GM12874 (cell line): Measurements from ENCODE around the gene USP6.

Experiments used
- TF ChIP-seq, protein P1 (sequence below): IDR thresholded peaks from 2 replicates; pipeline ENCODE4 v1.5.1; 2011; ENCODE audit warnings: low read depth, mild to moderate bottlenecking, control low read depth, low read length, moderate library complexity; ENCODE audit not compliant: insufficient read depth

Gene USP6

DNA sequence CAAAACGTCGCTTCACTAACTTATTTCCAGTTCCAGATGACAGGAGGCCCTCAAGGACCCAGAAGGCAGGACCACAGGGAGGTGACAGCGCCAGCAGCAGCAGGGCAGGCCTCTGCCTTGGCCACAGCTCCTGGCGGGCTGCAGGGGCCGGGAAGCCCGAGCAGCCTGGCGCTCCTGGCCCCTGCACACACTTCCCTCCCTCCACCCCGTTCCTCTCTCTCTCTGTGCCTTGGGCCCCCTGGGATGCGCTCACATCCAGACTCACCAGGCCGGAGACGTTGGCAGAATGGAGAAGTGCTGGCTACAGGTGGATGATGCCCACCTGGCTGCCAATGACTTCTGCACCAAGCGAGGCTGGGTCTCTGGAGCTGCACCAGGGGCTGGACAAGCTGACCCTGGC is 63.2 kb downstream of the USP6 start:
- TF ChIP-seq, protein P1, sequence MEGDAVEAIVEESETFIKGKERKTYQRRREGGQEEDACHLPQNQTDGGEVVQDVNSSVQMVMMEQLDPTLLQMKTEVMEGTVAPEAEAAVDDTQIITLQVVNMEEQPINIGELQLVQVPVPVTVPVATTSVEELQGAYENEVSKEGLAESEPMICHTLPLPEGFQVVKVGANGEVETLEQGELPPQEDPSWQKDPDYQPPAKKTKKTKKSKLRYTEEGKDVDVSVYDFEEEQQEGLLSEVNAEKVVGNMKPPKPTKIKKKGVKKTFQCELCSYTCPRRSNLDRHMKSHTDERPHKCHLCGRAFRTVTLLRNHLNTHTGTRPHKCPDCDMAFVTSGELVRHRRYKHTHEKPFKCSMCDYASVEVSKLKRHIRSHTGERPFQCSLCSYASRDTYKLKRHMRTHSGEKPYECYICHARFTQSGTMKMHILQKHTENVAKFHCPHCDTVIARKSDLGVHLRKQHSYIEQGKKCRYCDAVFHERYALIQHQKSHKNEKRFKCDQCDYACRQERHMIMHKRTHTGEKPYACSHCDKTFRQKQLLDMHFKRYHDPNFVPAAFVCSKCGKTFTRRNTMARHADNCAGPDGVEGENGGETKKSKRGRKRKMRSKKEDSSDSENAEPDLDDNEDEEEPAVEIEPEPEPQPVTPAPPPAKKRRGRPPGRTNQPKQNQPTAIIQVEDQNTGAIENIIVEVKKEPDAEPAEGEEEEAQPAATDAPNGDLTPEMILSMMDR = no peak

DNA sequence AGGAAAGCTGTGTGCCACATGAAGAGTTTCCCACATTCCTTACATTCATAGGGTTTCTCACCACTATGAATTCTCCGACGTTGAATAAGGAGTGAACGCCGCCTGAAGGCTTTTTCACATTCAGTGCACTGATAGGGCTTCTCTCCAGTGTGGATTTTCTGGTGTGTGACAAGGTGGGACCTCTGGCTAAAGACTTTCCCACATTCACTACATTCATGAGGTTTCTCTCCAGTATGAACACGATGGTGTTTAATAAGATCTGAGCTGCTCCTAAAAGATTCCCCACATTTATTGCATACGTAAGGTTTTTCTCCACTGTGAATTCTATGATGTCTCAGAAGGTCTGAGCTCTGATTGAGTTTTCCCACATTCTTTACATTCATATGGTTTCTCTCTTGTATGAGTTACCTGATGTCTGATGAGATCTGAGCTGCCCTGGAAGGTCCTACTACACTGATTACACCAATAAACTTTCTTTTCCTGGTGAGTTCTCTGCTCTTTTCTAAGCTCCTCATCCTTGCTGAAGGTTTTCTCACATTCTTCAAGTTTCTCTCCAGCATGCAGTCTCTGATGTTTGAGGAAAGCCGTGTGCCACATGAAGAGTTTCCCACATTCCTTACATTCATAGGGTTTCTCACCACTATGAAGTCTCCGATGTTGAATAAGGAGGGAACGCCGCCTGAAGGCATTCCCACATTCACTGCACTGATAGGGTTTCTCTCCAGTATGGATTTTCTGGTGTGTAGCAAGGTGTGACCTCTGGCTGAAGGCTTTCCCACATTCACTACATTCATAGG is 65.9 kb downstream of the USP6 start:
- TF ChIP-seq, protein P1 = no peak

DNA sequence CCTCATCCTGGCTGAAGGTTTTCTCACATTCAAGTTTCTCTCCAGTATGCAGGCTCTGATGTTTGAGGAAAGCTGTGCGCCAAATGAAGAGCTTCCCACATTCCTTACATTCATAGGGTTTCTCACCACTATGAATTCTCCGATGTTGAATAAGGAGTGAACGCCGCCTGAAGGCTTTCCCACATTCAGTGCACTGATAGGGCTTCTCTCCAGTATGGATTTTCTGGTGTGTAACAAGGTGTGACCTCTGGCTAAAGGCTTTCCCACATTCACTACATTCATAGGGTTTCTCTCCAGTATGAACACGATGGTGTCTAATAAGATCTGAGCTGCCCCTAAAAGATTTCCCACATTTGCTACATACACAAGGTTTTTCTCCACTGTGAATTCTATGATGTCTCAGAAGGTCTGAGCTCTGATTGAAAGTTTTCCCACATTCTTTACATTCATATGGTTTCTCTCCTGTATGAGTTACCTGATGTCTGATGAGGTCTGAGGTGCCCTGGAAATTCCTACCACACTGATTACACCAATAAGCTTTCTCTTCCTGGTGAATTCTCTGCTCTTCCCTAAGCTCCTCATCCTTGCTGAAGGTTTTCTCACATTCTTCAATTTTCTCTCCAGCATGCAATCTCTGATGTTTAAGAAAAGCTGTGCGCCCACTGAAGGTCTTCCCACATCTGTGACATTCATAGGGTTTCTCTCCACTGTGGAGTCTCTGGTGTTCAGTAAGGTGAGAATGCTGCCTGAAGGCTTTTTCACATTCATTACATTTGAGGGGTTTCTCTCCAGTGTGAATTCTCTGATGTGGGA is 67.0 kb downstream of the USP6 start:
- TF ChIP-seq, protein P1 = no peak

DNA sequence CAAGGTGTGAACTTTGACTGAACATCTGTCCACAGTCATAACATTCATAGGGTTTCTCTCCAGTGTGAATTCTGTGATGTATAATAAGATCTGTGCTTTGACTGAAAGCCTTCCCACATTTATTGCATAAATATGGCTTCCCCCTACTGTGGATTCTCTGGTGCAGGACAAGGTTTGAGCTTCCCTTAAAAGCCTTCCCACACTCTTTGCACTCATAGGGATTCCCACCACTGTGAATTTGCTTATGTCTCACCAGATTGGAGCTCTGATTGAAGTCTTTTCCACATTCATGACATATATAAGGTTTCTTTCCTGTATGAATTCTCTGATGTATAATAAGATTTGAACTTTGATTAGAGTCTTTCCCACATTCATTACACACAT is 67.6 kb downstream of the USP6 start:
- TF ChIP-seq, protein P1 = no peak

DNA sequence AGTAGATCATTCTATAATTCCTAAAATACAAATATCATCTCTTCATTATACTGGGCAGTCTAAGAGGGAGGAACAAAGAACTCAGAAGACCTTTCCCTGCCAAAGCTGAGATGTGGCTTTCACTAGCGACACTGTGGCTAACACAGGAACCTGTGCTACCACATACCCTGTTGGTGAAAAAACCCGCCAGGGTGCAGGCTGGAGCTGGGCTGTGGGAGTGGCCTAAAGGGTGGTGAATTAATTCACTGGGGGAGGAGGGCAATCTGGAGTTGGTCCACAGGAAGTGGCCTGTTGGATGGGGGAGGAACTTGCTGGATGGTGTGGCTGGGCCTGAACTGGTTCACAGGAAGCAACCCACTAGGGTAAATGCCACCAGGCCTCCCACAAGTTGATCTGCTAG is 68.5 kb downstream of the USP6 start:
- TF ChIP-seq, protein P1 = no peak

DNA sequence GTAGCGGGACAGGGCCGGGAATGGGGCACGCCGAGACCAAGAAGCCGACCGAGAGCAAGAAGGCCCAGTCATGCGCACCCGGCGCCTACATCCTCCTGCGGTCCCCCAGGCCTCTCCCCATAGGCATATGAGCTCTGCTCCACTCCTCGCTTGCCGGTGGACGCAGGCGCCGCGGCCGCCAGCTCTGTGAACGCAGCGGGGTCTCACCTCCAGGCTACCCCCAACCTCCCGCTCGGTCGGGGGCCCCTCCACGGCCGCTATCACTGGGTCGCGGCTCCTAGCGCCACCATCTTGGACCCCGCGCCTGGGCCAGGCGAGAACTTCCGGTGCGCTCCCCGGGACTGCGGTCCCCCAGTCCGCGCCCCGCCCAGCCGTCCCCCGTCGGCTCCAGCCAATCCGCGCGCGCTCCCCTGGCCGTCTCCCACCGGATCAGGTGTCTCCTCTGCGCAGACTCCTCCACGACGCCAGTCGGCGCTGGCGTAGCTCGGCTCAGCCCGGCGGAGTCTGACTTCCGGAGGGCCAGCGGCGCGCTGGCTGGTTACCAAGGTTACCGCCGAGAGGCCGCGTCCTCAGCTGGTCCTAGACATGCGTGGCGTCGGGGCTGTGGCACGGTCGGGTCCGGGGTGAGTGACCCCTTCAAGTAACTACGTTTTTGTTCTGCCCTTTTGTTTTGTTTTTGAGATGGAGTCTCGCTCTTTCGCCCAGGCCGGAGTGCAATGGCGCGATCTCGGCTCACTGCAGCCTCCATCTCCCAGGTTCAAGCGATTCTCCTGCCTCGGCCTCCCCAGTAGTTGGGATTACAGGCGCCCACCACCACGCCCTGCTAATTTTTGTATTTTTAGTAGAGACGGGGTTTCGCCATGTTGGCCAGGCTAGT is 75.9 kb downstream of the USP6 start, which contains the start of gene ZNF594:
Gene ZNF594 (minus strand): TSS at position 328 of the 877 bp plus-strand sequence. CDS start 7,612 bp downstream, outside the sequence.
- TF ChIP-seq, protein P1 = peak; percentile 89

DNA sequence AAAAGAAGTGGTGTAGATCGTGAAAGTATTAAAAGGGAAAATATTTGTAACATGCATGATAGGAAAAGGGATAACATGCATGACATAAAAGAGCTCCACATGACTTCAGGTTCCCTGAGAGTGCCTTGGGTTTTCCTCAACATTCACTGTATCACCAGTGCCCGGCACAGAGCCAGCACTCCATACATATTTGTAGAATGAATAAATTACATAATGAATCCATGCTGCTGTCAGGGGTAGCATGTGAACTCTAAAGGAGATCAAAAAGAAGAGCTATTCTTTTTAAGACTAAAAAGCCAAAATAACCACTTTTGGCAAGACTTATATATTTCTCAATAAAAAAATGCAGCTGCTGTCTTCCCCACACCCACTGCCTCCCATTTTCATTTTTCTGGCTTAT is 78.5 kb downstream of the USP6 start:
- TF ChIP-seq, protein P1 = no peak
